ENCODE results near the gene NDUFB8.

GRCh38 chr10:100506596-100507356, 22.9 kb downstream of the NDUFB8 start:
- TF ChIP-seq RARB (CRISPR knock-in tag; IDR thresholded peaks at IDR 0.05), result no peak
- TF ChIP-seq ZC3H10 (CRISPR knock-in tag; IDR thresholded peaks at IDR 0.05), result no peak
- no peak for TF ChIP-seq ZFP3 (CRISPR knock-in tag; IDR thresholded peaks at IDR 0.05)
- no peak for TF ChIP-seq CSDC2 (CRISPR knock-in tag; IDR thresholded peaks at IDR 0.05)
- no peak for TF ChIP-seq CSRNP3 (CRISPR knock-in tag; IDR thresholded peaks at IDR 0.05)

Measured in SK-N-SH treated with all-trans-retinoic acid at 6 μM for 48 hours (cell line).